Testis (tissue), 3 donors: ENCODE results near the gene RPL21. TPM values are rescaled to one million over a fixed set of nuclear protein-coding genes. Genes with fewer than 3 reads are reported as not detected.

Source experiments
- DNase-seq: peaks from one replicate; pipeline ENCODE4 v3.0.0-alpha.2; 2019
- H3K27ac ChIP-seq, 2 donors: fragments of 200-600 bp; sonication (generic); one replicate each; pipeline ENCODE4 v1.5.1; 2019
- H3K27me3 ChIP-seq: fragments of 200-600 bp; sonication (generic); one replicate; pipeline ENCODE4 v1.5.1; 2019
- H3K36me3 ChIP-seq: fragments of 200-600 bp; sonication (generic); one replicate; pipeline ENCODE4 v1.5.1; 2017; ENCODE audit warnings: low read depth; ENCODE audit errors: missing control alignments
- H3K4me1 ChIP-seq: fragments of 200-600 bp; sonication (generic); one replicate; pipeline ENCODE4 v1.5.1; 2019
- H3K4me3 ChIP-seq, 2 donors: fragments of 200-600 bp; sonication (generic); one replicate each; pipeline ENCODE4 v1.5.1; 2017 to 2019
- H3K9me3 ChIP-seq: fragments of 200-600 bp; sonication (generic); one replicate; pipeline ENCODE4 v1.5.1; 2017
- CTCF ChIP-seq, 3 experiments: fragments of 450-650 bp in 2 of 3; fragments of 200-600 bp in 1 of 3; sonication (generic) in 1 of 3; IDR thresholded peaks; one replicate each; pipeline ENCODE4 v1.5.1; 2016 to 2019; ENCODE audit warnings: antibody characterized with exemption in 3 of 3, mild to moderate bottlenecking in 2 of 3, moderate library complexity in 1 of 3
- POLR2A ChIP-seq: fragments of 450-650 bp; IDR thresholded peaks from one replicate; pipeline ENCODE4 v1.6.1; 2017; ENCODE audit warnings: antibody characterized with exemption, mild to moderate bottlenecking, moderate library complexity
- WGBS, 2 donors: methylation state at CpG; one replicate each; pipeline ENCODE4 v1.1.5; 2018; 5-methylcytosine and 5-hydroxymethylcytosine counted together
- intact Hi-C: fragments of 100-400 bp; cut with DNase I; formaldehyde crosslinking; loops from one replicate; pipeline ENCODE4 v1.15.1; 2023; ENCODE audit warnings: low total_unique reads
- polyA plus RNA-seq: library from polyadenylated mRNA; stranded (reverse); fragments of 350-450 nt; fragmentation: Illumina TruSeq; extraction: RNeasy Lipid Tissue Mini Kit (QIAGEN cat#74804); gene quantifications from one replicate; pipeline ENCODE4 v1.2.3, GENCODE V29; 2014; ENCODE audit warnings: low read depth, low replicate concordance; ENCODE audit not compliant: insufficient read depth
- total RNA-seq, 2 donors: library from RNA; depleted of rRNA; stranded (reverse); fragments of >200 nt; gene quantifications; one replicate each; pipeline ENCODE4 v1.2.3, GENCODE V29; 2016

The RPL21 gene
- total and polyA plus RNA-seq, 3 donors from 2014 or later: 200 to 996 (median 353) TPM

- Histone ChIP-seq H3K36me3 (no peaks in the 10 kb centered on the region), H3K4me1 (peaks cover 12% of the 10 kb centered on the region), H3K27ac (no peak overlapping the region), H3K4me3 (no peak overlapping the region), H3K27me3 (no peaks in the 10 kb centered on the region), H3K9me3 (no peaks in the 10 kb centered on the region)
- intact Hi-C loops: no loop called here
- TF ChIP-seq POLR2A (no peak), CTCF (IDR thresholded peaks at IDR 0.05) (no peak)
- DNase-seq: no peak
- WGBS, 2 donors: 76 to 82% methylated on average over 2 of the region's 2 CpGs
Measured at GRCh38 chr13:27267596-27267995, 16.2 kb downstream of the RPL21 start.

GRCh38 chr13:27269114-27269665 is 17.8 kb downstream of the RPL21 start:
- Histone ChIP-seq H3K4me1 (peaks cover 25% of the 10 kb centered on the region), H3K36me3 (no peaks in the 10 kb centered on the region), H3K4me3 (no peak overlapping the region), H3K9me3 (no peaks in the 10 kb centered on the region), H3K27ac (no peak overlapping the region), H3K27me3 (no peaks in the 10 kb centered on the region)
- TF ChIP-seq CTCF (IDR thresholded peaks at IDR 0.05): no peak
- no peak for TF ChIP-seq POLR2A
- intact Hi-C loops: no loop called here
- WGBS, 2 donors: 60 to 73% methylated on average over 2 of the region's 2 CpGs
- DNase-seq: no peak

- intact Hi-C loops: no loop called here
- H3K27ac ChIP-seq: peak within 1 kb of the TSS; percentile 55 to 91
- peak within 1 kb of the TSS; percentile 75 to 78 for H3K4me3 ChIP-seq
- TF ChIP-seq CTCF (IDR thresholded peaks at IDR 0.05): peak; percentile 70 to 90 (median 89)
- no peak for TF ChIP-seq POLR2A
- no peaks in the 10 kb centered on the region for H3K9me3 ChIP-seq
- no peaks in the 10 kb centered on the region for H3K36me3 ChIP-seq
- peaks cover 37% of the 10 kb centered on the region for H3K4me1 ChIP-seq
- no peaks in the 10 kb centered on the region for H3K27me3 ChIP-seq
- peak; percentile 87 for DNase-seq
- WGBS, 2 donors: 1 to 2% methylated on average over 19 to 50 of the region's 99 CpGs
Measured at GRCh38 chr13:27270594-27271520, 19.5 kb downstream of the RPL21 start, which contains the start of gene RASL11A. Gene RASL11A (plus strand): TSS chr13:27270830. CDS start chr13:27270945, 115 bp downstream.

- Histone ChIP-seq H3K36me3 (no peaks in the 10 kb centered on the region), H3K9me3 (no peaks in the 10 kb centered on the region), H3K4me1 (peaks cover 37% of the 10 kb centered on the region), H3K27me3 (no peaks in the 10 kb centered on the region), H3K4me3 (peak overlapping the region; percentile 75 to 78), H3K27ac (peak overlapping the region; percentile 21 to 91)
- intact Hi-C loops: no loop called here
- WGBS, 2 donors: 21 to 36% methylated on average over 15 of the region's 15 CpGs
- no peak for DNase-seq
- TF ChIP-seq POLR2A (no peak), CTCF (IDR thresholded peaks at IDR 0.05) (no peak)
Measured at GRCh38 chr13:27271570-27272096, 20.3 kb downstream of the RPL21 start.
